ENCODE results near the gene CACFD1.

The CACFD1 gene

DNA sequence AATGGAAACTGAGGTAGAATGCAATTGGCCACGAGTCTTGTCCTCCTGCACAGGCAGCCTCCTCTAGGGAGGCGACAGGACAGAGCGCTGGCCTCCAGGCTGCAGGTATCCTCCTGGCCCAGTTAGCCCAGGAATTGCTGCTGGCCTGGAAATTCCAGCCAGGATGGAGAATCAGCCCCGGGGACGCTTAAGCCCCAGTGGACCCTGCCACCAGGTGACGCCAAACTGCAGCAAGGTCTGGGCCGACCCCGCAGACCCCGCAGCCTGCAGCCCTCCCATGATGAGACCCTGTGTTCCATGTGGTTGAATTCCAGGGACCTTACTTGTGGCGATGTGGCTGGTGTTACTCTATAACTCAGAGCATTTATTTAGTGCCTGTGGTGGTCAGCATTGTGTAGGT, 7.3 kb downstream of the CACFD1 start:
- DNase-seq: peak in 1 of 2 donors; percentile 16

DNA sequence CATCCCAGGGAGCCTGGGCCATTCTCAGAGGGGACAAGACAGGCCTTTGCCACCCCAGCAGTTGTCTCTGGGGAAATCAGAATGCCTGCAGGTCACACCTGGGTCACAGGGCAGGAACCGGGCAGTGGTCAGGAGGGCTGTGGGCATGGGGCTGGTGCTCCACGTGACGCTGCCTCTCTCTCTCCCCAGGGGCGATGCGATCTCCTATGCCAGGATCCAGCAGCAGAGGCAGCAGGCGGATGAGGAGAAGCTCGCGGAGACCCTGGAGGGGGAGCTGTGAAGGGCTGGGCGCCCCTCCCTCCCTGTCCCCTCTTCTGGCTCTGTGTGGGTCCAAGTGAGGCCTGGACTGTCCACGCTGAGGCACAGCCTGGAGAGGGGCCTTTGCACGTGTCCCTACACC, 8.6 kb downstream of the CACFD1 start:
- peak in 1 of 2 donors; percentile 41 for DNase-seq

DNA sequence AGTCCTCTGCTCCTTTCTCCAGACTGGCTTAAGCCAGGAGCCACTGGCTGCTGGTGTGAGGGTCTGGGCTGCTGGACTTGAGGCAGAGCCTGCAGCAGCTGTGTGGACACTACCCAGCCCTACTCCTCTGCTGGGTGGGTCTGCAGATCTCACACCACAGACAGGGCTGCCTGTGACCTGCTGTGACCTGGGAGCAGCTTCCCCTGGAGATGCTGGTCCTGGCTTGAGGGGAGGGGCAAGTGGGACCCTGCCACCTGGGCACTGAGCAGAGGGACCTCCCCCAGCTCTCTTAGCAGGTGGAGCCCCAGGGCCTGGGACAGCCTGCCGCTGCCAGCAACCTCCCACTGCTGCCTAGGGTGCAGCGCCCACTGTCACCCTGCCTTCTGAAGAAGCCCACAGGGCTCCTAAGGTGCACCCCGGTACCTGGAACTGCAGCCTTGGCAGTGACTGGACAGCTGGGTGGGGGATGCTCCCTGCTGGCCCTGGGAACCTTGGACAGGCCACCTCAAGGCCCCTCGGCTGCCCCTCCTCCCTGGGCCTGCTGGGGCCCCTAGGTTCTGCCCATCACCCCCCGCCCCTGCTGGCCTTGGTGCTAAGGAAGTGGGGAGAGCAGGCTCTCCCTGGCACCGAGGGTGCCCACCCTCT, 9.1 kb downstream of the CACFD1 start:
- peak; percentile 45 to 52 for DNase-seq

DNA sequence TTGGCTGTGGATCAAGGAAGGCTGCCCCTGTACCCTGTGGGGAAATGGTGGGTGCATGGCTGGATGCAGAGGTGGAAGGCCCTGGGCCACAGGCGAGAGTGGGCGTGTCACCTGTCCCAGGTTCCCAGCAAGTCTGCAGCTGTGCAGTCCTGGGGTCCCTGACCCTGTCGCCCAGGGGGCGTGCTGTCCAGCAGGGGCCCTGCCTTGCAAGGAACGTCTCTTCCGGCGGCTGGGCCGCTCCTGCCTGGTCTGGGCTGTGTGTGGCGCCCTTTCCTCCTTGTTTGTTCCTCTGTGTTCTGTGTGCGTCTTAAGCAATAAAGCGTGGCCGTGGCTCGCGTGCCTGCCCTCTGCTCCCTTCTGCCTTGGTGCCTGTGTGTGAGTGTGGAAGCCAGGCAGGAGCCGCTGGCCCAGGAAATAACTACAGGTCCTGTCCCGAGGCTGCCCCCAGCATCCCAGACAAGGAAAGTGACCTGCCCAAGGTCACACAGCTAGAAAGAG, 10.7 kb downstream of the CACFD1 start:
- peak in 1 of 2 donors; percentile 38 for DNase-seq

DNA sequence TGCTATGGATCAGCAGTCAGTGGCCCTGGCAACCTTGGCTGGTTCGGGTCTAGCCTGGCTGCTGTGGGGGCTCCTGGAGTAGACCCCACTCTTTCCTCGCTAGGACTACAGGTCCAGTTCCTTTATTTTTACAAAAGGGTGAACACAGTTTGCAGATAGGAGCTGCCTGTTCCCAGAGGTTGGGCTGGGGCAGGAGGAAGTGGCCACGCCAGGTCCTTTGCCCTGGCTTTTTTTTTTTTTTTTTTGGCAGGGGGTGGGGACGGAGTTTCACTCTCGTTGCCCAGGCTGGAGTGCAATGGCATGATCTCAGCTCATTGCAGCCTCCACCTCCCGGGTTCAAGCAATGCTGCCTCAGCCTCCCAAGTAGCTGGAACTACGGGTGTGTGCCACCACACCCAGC, 11.2 kb downstream of the CACFD1 start:
- peak in 1 of 2 donors; percentile 28 for DNase-seq

DNA sequence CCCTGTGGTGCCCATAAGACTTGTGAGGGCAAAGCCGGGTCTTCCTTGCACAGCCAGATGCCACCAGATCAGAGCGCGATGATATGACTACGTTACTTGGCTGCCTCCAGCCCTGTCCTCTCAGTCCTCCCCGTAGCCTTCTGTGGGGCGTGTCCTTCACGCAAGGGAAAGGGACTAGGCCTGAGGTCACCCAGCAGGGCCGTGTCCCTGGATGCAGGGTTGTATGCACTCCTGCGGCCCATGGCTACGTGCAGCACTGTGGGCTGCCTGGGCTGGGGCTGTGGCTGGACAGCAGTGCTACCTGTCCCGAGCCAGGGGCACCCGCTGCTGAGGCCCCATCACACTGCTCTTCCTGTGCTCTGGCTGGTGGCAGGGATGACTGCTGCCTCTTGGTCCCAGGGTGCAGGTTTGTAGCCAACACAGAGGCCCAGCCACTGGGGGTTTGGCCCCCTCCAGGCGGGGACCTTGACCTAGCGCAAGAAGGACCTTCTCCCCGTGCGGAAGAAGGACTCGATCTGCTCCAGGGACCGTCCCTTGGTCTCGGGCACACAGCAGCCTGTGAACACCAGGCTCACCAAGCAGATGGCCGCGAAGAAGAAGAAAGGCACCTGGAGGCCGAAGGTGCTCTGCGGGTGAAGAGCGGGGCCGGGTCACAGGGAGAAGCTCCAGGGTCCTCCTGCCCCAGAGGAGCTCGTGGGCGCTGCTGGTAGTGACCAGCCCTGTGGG, 11.9 kb downstream of the CACFD1 start:
- no peak for DNase-seq

DNA sequence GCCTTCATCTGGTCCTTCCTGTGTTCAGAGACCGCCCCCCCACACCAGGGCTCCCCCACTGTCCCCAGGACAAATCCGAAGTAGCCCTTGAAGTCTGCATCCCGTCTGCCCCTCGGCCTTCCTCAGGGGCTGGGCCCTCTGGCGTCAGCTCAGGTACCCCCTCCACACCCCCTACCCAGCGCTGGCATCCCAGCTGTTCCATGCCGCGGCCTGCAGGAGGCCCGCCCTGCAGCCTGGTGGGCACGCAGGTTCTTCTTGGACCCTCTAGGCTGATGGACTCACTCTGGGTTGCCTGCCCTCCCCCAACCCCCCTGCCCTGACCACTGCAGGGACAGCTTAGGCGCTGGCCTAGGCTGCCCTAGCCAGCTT, 12.5 kb downstream of the CACFD1 start:
- no peak for DNase-seq

DNA sequence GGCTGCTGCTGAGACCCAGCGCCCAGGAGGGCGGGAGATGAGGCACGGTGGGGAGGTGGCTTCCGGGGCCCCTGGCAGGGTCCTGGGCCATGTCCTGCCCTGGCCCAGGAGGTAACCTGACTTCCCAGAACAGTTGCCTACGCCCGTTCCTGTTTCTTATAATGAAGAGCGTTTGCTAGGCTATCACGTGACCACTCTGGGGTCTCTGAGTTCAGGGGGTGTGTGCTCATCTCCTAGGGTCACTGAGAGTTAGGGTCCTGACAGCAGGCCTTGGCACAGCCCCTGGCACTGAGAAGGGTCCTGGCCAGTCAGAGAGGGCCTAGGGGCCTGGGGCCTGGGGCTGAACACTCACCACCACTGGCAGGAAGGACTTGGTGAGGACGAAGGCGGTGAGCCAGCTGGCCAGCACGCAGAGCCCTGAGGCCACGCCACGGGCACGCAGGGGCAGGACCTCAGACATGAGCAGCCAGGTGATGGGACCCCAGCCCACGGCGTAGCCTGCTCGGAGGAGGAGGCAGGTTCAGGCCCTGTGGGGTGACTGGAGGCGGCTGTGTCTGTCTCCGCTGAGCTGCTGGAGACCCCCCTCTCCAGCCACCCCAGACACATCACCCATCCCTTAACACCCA, 13.1 kb downstream of the CACFD1 start:
- no peak for DNase-seq

DNA sequence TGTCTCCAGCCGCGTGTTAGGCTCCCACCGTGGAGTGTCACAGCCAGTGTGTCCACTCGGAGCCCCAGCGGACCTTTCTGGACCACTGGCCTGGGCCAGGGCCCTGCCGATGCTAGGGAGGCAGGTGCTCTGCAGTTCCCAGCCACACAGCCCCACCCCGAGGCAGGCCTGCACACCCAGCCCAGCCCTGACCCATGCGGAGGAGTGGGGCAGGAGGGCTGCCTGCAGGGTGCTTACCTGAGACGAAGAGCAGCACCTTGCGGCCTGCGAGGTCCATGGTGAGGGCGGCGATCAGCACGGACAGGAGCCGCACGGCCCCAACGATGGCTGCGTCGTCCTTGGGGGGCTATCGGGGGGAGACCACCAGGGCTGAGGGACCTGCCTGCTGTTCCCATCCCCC, 14.0 kb downstream of the CACFD1 start:
- no peak for DNase-seq

- DNase-seq: peak in 1 of 2 donors; percentile 30
Observed at GRCh38 chr9:133474215-133474614, 14.4 kb downstream of the CACFD1 start.

GRCh38 chr9:133474853-133475252, 15.1 kb downstream of the CACFD1 start:
- no peak for DNase-seq

- DNase-seq: peak; percentile 87 to 94
Observed at GRCh38 chr9:133475292-133476012, 15.7 kb downstream of the CACFD1 start.

GRCh38 chr9:133476036-133476931, 16.5 kb downstream of the CACFD1 start:
- peak; percentile 99 to 100 for DNase-seq

- DNase-seq: no peak
Observed at GRCh38 chr9:133476941-133477340, 17.2 kb downstream of the CACFD1 start.

- no peak for DNase-seq
Observed at GRCh38 chr9:133477461-133477860, 17.7 kb downstream of the CACFD1 start.

GRCh38 chr9:133477992-133478850, 18.4 kb downstream of the CACFD1 start:
- peak; percentile 78 to 81 for DNase-seq

GRCh38 chr9:133478851-133479711, 19.3 kb downstream of the CACFD1 start, which contains the start of gene SLC2A6:
Gene SLC2A6 (minus strand): TSS chr9:133479099. CDS start chr9:133479059, 40 bp downstream.
- DNase-seq: peak; percentile 92

DNA sequence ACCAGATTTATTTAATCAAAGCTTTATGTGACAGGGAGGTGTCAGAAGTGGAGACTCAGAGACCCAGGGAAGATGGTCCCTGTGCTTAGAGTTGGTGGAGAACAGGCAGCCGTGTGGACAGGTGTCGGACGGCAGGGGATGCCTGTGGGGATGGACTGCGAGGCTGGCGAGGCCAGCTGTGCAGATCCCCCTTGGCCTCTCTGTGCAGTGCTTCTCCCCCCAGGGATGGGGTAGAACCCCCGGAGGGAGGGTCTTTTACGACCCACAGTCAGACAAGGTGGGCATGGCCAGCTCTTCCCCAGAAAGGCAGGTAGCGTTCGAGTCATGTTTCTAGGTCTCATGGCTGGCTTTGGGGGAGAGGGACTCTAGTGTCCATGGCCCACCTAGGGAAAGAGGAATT, 23.8 kb downstream of the CACFD1 start:
- no peak for DNase-seq

- no peak for DNase-seq
Observed at GRCh38 chr9:133484671-133485437, 25.1 kb downstream of the CACFD1 start.
